NCI-H146 treated with DMSO at 0.1 percent for 48 hours (cell line): ENCODE data around the gene CASK.

Source experiments
- DNase-seq: peaks from one replicate; lab custom pipeline; 2025; ENCODE audit not compliant: unreplicated experiment; lab: John Stamatoyannopoulos, UW

CASK gene

DNA sequence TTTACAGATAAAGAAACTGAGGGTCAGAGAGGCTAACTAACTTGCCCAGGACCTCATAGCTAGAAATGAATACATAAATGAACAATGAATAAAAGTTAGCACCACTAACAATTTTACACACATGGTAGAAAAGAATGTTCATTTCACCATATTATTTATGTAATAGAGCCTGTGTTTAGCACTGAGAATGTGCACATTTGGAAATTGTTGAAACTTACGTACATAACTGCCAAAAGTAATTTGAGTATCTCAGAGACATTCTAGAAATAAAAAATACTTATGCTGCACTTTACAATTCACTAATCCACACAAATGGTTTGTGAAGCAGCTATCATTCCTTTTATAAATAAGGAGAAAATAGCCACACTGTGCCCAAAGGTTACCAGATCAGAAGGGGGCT, 9.9 kb downstream of the CASK start:
- no peak for DNase-seq

DNA sequence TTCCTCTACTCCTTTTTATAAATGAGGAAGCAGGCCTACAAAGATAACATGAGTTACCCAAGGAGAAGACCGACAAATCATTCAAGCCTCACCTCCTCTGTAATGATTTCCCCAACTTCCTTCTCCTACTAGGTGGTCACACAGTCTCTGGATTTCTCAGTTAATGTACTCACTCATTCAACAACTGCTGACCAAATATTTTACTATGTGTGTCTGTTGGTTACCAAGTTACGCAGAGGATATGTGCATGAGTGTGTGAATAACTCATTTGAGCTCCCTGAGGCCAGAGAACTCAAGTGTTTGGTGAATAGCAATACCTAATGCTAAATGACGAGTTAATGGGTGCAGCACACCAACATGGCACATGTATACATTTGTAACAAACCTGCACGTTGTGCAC, 10.4 kb downstream of the CASK start:
- DNase-seq: no peak

DNA sequence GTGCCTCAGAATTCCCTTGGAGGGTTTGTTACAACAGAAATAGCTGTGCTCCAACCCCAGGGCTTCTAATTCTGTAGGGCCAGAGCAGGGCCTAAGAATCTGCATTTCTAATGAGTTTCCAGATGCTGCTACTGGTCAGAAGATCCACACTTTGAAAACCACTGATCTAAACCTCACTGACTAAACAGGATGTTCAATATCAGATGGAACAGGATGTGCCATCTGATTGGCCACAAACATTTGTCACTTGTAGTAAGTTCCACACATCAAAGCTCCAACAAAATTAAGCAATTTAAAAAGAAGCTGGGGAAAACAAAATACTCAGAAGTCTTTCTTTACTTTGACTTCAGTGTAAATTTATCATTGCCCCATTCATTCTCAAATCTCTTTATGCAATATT, 14.3 kb downstream of the CASK start:
- no peak for DNase-seq

DNA sequence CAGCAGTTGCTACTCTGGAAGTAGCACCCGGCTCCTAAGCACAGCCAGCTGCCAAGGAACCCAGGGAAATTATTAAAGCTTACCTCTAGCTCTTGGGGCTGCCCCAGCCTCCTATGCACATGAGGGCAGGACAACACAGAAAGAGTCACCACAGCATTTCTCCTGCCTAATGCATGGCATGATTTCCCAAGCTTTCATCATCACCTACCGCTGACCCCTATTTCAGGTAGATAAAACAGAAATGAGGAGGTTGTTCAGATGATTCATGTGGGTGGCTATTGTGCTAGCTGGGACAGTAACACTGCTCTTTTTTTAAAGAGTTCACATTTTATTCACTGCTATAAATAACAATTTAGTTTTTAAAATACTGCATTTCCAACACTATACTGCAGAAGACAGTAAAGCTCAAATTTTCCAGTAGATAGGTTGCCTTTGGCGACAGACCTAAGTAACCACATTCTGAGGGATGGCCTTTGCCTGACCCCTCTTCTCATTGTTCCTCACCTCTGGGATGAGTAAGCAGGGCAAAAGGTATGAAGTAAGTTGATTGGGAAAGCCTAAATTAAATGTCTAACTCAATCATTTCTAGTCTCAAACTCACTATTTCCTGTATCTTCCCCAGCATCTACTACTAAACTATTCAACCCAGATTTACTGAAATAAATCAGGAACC, 16.7 kb downstream of the CASK start:
- DNase-seq: no peak

DNA sequence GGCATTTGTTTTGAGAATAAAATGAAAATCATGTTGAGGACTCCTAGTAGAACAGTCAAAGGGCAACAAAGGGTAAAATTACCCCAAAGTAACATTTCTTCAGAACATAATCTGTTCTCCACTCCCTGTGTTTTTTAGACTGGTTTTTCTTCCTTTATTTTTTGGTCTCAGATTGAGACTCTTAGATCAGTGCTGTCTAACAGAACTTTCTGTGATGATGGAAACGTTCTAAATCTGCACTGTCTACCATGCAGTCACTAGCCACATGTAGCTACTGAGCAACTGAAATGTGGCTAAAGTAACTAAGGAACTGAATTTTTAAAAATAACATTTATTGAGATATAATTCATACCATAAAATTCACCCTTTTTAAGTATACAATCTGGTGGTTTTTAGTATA, 19.8 kb downstream of the CASK start:
- no peak for DNase-seq

DNA sequence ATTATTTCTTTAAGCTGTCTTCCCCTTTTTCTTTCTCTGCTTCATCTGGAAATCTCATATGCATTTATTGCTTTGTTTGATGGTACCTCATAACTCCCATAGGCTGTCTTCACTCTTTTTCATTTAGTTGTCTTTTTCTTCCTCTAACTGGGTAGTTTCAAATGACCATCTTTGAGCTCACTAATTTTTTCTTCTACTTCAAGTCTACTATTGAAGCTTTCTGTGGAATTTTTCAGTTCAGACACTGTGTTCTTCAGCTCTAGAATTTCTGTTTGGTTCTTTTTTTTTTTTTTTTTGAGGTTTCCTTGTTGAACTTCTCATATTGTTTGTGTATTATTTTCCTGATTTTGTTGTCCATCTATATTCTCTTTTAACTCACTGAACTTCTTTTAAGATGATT, 23.0 kb downstream of the CASK start:
- no peak for DNase-seq

DNA sequence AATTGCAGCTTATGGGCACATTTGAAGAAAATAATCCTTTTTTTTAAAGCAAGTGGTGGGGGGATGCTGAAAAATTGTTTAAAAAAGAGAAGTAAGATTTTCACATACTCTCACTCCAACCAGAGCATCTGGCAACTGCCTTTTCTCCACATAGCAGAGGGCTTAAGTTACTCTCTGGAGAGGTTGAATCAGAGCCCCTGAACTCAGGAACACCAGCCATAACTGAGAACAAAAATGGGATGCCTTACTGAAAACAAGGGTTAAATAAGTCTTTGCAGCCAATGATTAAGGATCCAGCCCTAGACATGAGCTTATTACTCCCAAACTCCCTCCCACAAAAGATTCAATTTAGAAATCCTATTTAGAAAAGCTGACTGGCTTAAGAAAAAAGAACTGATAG, 27.5 kb downstream of the CASK start:
- DNase-seq: no peak

DNA sequence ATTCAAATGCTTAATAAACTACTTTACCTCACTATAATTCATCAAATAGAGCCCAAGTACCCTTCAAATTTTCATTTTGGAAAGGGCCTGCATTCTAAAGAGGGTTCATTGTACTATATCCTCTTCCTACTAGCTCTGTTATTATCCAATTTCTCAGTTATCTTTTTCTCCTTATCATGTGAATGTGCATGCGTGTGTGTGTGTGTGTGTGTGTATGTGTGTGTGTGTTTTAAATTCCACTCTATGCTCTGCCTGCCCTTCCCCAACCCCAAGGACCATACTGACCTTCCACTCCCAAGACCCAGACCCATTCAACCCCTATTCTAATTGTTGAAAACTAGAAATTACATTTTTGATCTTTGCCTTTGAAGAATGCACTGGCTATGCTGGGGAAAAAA, 33.3 kb downstream of the CASK start:
- DNase-seq: no peak

DNA sequence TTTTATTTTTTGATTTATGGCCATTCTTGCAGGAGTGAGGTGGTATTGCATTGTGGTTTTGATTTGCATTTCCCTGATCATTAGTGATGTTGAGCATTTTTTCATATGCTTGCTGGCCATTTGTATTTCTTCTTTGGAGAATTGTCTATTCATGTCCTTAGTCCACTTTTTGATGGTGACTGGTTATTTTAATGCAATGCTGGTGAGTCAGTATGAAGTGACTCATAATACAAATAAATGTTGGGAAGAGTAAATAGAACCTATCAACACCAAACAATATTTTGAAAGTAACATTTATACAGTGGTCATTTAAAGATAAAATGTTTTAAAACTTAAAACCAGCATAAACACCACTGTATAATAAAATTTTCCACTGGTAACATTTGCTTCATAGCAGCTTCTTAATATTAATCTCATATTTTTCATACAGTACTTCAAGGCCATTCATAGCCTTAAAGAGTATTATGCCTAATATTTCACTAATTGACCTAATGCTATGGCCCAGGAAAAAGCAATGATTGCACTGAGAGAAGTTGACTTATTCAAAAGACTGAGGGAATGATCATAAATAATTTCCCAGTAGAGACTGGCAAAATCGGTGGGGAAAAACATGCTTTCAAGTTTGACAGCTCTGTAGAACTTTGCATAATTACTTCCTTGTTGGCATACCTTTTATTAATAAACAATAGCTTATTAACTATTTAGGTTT, 33.9 kb downstream of the CASK start:
- no peak for DNase-seq

DNA sequence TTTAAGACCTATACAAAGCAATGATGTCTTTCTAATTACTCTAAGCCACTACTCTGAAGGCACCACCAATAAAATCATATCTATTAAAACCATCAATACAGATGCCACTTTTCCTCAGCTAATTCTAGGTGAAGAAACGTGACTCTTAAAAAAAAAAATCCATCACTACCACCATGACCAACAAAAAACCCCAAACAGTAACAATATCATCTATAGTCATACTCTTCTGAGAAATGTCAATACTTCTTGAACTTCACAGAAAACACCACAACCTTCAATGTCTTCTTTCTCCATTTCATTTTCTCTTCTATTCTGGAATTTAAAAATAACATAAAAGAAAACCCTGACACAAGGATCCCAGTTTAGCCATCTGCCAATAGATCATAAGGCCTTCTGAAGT, 35.7 kb downstream of the CASK start:
- no peak for DNase-seq

DNA sequence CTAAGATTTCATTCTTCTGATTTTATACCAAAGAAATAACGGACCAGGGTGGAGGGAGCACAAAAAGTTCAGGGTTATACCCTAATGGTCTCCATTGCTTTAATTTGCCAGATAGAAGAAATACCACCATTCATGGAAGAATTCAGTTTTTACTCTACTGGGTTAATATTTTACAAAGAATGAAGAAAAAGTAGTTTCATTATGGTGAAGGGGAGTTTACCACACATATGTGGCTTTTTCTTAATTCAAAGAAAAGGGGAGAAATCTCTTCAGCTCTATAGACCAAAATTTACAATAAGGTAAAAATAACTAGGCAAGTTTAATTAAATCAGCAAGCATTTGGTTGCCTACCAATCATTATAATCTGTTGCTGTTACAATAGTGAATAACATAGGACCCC, 37.6 kb downstream of the CASK start:
- DNase-seq: no peak

DNA sequence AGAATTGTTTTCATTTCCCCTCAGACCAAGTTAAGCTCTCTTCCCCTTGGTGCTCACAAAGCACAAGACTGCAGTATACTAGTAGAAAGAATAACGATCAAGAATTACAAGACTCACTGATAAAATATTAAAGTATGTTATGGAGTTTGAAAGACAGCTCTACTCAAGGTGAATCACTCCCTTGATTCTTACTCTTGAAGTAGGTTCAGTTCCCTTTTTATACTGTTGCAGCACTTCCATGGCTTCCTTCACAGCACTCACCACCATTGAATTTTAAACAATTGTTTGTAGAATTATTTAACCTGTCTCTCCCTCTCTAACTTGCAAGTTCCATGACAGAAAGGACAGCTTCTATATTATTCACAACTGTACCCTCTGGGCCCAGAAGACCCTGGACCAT, 42.2 kb downstream of the CASK start:
- no peak for DNase-seq

DNA sequence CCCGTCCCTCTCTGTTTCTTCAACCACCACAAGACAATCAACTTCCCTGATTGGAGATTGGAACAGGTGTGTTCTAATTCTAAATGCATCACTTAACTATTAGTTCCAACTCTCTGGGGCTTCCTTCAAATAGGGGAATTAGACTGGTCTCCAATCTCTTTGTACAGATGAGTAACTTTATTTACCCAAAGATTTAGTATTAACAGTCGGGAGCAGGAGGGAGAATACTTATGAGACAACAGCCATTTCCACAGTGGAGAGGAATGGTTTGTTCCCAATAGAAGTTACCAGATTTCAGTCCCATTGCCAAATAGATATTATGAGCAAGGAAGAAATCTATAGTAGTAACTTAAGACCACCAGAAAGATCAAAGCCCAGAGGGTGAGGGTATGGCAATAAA, 46.2 kb downstream of the CASK start:
- DNase-seq: no peak

DNA sequence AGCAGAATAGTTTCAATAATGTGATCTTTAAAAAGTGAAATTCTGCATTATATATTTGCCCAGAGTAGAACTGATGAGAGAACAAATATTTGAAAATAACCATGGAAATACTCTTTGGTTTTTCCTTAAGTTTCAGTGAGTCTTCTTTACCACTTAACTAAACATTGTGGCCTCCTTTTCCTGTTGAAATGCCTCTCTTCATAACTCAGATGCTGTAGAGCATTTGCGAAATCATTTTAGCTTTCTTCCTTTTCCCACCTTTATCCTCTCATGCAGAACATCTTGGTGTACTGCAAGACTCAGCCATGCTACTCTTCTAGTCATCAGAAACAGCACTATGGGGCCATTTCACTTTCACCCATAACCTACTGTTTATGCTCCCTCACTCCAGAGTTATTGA, 48.2 kb downstream of the CASK start:
- no peak for DNase-seq

DNA sequence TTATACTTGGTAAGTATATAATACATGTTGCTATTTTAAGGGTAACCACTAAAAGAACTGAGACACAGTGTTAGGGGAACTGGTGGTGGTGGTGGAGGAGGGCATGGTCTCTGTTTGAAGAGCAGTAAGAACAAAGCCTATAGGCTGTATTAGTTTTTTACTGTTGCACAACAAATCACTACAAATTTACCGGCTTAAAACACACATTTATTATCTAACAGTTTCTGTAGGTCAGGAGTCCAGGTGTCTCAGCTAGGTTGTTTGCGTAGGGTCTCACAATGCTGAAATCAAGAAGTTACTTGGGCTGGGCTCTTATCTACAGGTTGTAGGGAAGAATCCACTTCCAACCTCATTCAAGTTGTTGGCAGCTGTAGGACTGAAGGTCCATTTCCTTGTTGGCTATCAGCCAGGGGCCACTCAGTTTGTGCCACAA, 52.6 kb downstream of the CASK start:
- no peak for DNase-seq

DNA sequence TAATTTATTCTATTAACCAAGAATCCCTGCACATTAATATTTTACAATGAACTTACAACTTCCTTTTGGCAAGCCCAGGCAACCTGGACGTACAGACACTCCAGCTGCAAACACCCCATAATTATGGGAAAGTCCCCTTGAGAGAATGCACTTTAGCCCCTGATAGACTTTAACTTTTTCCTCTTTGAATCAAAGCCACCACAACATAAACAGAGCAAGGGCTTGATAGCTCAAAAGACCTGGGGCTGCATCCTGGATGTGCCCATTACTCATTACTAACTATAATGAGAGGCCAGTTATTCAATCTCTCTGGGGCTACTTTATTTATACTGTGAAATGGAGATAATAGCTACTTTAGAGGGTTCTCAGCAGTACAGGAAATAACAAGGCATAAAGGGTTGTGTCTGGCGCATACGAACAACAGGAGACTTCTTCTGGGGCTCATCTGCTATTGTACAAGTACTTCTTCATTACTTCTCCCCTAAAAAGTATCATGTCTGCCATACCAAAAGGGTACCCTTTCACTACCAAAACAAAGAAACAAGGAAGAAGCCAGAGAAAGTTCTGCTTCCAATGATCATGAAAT, 54.9 kb downstream of the CASK start:
- no peak for DNase-seq

DNA sequence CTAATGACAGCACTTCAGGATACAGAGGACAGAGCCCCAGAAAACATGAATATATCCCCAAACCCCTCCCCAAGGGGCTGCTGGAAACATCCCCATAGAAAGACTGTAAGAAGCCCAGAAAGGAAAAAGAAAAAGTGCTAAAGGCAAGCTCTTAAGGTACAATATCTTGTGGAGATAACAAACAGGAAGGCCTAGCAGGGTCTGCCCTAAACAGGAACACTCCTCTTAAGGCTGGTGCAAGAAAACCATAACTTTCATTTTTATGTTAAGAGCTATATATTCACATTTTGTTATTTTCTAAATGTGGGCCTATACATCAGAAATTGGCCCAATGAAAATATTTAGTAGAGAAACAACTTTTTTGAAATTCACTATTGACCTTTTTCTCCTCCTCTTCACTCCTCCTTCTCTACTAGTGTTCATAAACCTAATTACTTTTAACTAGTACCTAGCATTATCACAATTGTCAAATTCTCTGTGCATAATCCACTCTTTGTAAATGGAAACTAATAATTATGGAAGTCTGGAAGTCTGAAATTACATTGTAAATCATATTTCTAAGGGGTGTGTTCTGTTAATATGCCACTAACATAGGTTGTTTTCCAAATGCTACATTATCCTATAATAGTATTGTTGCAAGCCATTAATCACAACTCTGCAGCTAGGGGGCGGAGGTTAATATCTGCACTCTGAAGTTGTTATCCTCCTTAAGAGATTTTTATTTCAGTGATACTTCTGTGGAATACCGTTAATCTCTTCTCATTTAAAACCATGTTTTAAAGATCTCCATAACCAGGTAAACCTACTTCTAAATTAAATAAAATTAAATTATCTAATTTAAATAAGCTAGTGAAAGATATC, 59.8 kb downstream of the CASK start:
- no peak for DNase-seq

DNA sequence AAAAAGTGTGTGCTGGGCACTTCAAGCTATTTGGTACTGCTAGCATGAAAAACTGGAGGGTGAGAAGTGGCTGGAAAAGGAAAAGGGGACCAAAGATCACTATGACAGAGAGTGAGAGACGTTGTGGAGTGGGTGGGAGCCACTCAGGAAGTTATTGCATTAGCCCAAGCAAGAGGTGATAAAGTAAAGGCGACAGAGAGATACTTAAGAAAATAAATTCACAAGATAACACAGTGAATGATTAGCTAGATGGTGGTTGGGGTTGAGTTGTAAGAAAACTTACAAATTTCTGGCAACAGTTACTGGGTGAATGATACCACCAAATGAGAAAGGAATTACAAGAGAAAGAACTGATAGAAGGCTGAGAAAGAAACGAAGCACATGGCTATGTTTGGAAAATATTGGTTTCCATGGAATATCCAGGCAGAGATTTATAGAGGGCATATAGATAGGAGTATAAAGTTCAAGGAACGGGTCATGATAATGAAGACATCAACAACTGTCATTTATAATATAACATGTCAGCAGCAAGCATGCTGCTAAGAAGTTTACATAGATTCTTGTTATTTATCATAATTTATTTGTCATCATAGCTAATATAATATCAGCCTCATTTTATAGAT, 60.7 kb downstream of the CASK start:
- no peak for DNase-seq

DNA sequence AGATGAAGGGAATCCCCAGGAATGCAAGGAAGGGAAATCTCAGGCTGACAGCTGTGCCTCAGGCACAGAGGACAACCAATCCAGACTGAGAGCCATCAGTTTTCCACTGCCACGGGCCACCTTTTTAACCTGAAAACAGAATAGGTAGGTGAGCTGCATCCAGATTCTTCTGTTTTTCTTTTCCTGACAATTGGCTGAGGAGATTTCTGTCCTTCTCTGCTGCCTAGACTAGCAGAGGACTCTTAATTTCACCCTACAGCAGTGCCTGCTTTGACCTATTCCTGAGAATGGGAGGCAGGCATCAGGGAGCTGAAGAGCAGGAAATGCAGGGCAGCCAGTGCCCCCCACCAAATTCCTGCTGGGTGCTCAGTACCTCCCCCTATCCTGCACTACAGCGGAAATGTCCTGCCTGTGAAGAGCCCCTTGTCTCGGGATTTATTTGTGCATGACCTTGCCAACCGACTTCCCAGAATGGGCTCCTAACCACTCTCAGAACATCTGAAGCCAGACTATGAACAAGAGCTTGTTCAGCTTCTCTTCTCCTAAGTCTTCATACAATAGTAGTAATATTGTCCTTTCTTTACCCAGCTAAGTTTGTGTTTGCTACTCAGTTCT, 65.1 kb downstream of the CASK start:
- DNase-seq: no peak

DNA sequence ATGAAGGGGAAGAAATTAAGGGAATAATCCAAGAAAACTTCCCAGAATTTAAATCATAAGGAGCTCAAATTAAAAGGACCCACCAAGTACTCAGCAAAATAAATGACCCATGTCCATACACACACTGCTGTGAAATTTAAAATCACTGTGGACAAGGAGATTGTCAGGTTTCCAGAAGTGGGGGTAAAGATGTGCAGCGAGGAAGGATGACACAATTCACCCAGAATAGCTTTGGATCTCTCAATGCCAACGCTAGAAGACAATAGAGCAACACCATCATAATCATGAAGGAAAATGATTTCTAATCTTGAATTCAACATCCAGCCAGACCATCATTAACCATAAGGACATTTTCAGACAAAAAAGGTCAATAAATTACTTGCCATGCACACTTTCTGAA, 65.7 kb downstream of the CASK start:
- DNase-seq: no peak

DNA sequence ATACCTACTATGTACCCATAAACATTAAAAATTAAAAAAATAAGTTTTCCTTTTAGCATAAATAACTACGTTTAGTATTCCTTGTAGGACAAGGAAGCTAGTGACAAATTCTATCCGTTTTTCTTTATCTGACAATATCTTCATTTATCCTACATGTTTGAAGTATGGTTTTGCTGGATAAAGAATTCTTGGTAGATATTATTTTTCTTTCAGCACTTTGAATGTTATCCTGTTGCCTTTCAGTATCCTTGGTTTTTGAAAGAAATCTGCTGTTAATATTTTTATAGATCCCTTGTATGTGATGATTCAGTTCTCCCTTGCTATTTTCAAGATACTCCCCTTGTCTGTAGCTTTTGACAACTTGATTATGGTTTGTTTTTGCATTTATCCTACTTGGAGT, 76.6 kb downstream of the CASK start:
- no peak for DNase-seq
